Endothelial cell of umbilical vein (primary cell): Measurements from ENCODE around the gene SKIDA1.

Source experiments
- EZH2 ChIP-seq: IDR thresholded peaks from 2 replicates; pipeline ENCODE4 v1.6.1; 2012; ENCODE audit warnings: borderline replicate concordance, low read depth, mild to moderate bottlenecking, moderate library complexity, low read length, inconsistent platforms; ENCODE audit not compliant: severe bottlenecking
- FOS ChIP-seq: IDR thresholded peaks from 2 replicates; pipeline ENCODE4 v1.6.1; 2011; ENCODE audit warnings: mild to moderate bottlenecking, low read length, moderate library complexity, borderline replicate concordance; ENCODE audit not compliant: insufficient read depth
- GATA2 ChIP-seq: IDR thresholded peaks from 2 replicates; pipeline ENCODE4 v1.7.0; 2011; ENCODE audit warnings: low read depth, mild to moderate bottlenecking, moderate library complexity, mixed read lengths, low read length; ENCODE audit not compliant: insufficient read length, insufficient read depth
- POLR2A ChIP-seq: IDR thresholded peaks from 2 replicates; pipeline ENCODE4 v1.6.1; 2012; ENCODE audit warnings: low read depth, mild to moderate bottlenecking, control low read depth, low read length
- POLR2AphosphoS5 ChIP-seq: IDR thresholded peaks from 2 replicates; pipeline ENCODE4 v1.6.1; 2012; ENCODE audit warnings: low read depth, mild to moderate bottlenecking, control low read depth, low read length, moderate library complexity; ENCODE audit not compliant: insufficient read depth
- TF ChIP-seq, protein P1 (sequence below), 2 donors: IDR thresholded peaks; 1 replicate in 1 of 2; 2 replicates in 1 of 2; pipeline ENCODE4 v1.5.1; 2011; ENCODE audit warnings: low read length in 2 of 2, mild to moderate bottlenecking in 2 of 2, moderate library complexity in 2 of 2, control low read depth in 1 of 2, inconsistent platforms in 1 of 2, low read depth in 1 of 2; ENCODE audit not compliant: insufficient read depth in 1 of 2; ENCODE audit errors: extremely low read depth in 1 of 2

DNA sequence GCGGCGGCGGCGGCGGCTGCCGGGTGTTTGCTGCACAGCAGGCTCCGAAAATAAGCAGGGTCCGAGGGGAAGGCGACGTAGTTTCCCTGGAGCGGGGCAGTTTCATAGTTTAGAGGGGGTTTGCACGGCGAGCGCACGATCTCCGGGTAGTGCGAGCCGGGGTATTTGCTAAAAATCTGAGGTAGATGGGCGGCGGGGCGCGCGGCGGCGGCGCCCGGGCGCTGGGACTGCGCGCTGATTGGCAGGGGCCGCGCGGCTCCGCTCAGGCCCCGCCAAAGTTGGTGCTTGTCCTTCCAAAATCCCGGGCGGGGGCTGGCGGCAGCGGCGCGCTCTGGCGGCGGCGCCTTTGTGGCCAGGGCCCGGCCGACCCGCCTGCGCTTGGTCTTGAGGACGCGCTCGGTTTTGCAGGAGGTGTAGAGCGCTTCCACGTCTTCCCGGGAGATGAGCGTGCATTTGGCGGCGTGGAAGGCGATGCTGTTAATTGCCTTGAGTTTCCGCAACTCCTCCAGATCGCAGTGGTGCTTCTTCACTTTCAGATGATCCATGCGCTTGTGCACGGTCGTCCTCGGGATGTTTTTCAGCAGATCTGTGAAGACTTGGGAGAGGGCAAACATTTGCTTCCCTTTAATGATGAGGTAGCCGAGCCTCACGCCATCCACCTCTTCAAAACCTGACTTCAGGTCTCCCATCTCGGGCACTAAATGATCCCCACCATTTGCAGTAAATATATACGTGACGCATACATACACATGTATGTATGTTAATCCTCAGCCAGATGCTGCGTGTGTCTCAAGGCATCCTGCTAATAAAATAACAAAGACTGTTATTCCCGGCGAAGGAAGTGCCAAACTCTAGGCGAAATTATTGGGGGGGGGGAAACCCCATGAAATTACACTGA lies 8.1 kb downstream of the SKIDA1 start:
- TF ChIP-seq, protein P1, sequence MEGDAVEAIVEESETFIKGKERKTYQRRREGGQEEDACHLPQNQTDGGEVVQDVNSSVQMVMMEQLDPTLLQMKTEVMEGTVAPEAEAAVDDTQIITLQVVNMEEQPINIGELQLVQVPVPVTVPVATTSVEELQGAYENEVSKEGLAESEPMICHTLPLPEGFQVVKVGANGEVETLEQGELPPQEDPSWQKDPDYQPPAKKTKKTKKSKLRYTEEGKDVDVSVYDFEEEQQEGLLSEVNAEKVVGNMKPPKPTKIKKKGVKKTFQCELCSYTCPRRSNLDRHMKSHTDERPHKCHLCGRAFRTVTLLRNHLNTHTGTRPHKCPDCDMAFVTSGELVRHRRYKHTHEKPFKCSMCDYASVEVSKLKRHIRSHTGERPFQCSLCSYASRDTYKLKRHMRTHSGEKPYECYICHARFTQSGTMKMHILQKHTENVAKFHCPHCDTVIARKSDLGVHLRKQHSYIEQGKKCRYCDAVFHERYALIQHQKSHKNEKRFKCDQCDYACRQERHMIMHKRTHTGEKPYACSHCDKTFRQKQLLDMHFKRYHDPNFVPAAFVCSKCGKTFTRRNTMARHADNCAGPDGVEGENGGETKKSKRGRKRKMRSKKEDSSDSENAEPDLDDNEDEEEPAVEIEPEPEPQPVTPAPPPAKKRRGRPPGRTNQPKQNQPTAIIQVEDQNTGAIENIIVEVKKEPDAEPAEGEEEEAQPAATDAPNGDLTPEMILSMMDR (IDR thresholded peaks at IDR 0.05; ENCODE audit: extremely low read depth in 1 of 2, insufficient read depth in 1 of 2, low read depth in 1 of 2, low read length in 2 of 2) = no peak
- no peak for TF ChIP-seq FOS
- no peak for TF ChIP-seq POLR2AphosphoS5
- TF ChIP-seq EZH2 = no peak
- no peak for TF ChIP-seq POLR2A
- no peak for TF ChIP-seq GATA2
